HG03139 (cell line): Measurements from ENCODE around the gene EPHA4.
A peak's percentile ranks its signal among the peaks of the same experiment; 100 is the strongest.

Experiments used
- ATAC-seq: cut with Tn5 transposase; IDR thresholded peaks from one replicate; pipeline ENCODE4 v1.9.1; 2021; ENCODE audit not compliant: unreplicated experiment

EPHA4 gene

DNA sequence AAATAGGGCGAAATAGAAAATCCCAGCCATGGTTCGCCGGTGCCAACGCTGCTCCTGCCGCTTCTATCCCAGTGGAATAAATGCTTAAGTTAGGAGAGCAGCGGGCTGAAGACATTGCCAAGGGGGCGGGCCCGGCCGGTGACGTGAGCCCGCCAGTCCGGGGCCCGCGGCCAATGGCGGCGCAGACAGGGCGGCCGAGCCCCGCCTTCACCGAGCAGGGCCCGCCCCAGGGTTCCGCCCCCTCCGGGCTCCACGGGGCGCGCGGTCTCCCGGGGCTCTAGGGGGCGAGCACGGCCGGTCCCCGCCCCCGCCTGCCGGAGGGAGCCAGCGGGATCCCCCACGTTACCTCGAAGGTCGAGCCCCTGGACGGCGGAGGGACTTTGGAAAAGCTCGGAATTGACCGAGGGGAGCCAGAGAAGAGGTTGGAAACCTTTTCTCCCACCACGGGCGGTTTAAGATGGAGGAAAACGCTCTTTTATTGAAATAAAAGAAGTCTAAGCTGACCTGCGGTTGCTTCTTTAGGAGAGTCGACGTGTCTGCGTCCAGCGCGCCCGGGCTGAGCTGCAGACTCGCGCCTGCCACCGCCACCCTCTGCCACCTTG, at the start of gene EPHA4:
Gene EPHA4 (minus strand): TSS at position 86 of the 602 bp plus-strand sequence. CDS start 56 bp downstream, at position 30.
- peak; percentile 91 for ATAC-seq

DNA sequence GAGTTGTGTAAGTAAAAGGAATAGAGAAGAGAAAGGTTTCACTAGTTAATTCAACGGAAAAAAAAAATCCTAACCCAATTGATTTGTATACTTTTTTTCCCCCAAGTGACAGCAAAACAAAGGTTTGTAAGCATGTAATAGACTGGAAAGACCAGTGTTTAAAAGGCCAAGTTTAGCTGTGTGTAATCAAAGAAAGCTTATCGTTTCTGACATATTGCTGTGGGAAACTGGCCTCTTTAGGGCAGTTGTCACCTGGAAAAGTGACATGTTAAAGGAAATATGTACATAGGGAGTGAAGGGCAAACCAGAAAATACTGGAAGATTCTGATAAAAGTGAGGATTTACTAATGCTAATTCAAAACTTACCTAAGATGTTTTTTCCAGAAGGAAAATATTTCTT, 45.9 kb upstream of the EPHA4 start:
- ATAC-seq = no peak

- ATAC-seq = no peak
Measured at GRCh38 chr2:221616561-221616960, 44.5 kb upstream of the EPHA4 start.

GRCh38 chr2:221614274-221614673, 42.2 kb upstream of the EPHA4 start:
- no peak for ATAC-seq

DNA sequence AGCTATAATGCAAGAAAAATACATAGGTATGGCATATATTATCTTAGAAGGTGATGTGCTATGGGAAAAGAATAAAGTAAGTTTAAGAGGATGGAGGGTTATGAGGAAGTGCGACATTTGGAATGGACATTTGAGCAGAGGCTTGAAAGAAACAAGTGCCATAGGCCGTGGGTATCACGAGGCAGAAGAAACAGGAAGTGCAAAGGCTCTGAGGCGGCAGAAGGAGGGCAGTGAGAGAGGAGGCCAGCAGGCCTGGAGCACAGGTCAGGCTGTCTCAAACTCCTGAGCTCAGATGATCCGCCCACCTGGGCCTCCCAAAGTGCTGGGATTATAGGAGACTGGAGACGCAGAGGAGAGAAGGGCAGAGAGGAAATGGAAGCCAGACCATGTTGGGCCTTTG, 40.7 kb upstream of the EPHA4 start:
- ATAC-seq = no peak

DNA sequence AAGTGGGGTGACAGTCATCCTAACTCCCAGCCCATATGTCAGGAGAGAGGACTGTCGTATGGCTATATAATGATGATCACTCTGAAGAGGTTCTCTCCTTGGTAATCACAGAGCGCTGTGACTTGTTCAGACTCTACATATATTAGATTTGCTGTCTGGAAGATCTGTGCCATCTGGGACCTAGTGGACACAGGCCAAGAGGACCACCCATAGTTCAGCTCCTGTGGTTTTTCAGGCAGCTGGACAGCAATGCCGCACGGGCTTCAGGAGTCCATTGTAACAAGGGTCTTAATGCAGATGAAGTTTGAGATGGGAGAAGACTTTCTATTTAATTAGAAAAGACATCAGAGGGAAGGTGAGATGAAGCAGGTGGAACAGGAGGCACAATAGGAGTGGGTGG, 40.1 kb upstream of the EPHA4 start:
- ATAC-seq = no peak

- ATAC-seq = no peak
Measured at GRCh38 chr2:221610675-221611074, 38.6 kb upstream of the EPHA4 start.

- ATAC-seq = no peak
Measured at GRCh38 chr2:221610255-221610654, 38.2 kb upstream of the EPHA4 start.

DNA sequence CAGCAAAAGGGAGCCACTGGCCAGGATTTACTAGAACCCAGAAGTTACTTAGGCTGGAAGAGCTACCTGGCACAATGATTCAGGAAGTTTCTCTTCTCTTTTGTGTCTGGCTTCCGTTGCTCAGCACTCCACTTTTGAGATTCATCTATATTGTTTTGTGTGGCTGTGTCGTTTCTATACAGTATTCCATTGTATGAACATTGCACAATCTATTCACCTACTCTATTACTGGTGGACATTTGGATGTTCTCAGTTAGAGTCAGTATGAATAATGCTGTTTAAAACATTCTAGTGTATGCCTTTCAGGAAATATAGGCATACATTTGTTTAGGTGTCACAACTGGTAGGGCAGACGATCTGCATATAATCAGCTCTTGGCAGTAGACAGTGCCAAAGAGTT, 36.3 kb upstream of the EPHA4 start:
- ATAC-seq = no peak

DNA sequence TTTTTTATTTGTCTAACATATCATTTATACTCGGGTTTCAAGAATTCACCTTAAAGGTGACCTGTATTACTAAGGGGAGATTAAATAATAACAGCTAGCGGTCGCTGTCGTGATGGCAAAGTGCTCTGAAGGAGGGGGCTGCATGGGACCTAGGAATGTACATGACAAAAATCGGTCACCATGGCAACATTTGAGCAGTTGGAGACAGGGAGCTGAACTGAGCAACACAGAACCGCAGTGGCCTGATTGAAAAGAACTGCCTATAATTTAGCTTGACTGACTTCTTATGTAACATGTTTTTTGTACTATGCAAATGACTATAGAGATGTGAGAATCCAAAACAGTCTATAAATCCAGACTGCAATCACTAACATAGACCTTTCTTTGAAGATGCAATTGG, 34.3 kb upstream of the EPHA4 start:
- ATAC-seq = no peak

- no peak for ATAC-seq
Measured at GRCh38 chr2:221605751-221606240, 33.7 kb upstream of the EPHA4 start.

DNA sequence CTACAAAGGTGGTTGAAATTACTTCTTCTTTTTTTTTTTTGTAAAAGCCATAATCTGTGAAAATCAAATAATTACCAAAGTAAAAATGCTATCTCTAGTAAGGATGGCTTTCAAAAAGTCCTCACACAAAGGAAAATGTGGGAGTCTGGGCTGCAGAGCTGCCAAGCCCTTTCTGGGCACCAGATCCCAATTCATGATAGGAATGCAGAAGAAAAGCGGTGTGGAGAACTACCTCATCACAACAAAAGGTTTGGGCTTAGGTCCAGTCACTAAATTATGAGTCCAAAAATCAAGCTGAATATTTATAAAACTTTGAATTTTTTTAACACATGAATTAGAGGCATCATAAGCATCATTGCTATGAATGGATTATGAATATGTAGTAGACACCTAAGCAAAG, 30.8 kb upstream of the EPHA4 start:
- ATAC-seq = no peak

DNA sequence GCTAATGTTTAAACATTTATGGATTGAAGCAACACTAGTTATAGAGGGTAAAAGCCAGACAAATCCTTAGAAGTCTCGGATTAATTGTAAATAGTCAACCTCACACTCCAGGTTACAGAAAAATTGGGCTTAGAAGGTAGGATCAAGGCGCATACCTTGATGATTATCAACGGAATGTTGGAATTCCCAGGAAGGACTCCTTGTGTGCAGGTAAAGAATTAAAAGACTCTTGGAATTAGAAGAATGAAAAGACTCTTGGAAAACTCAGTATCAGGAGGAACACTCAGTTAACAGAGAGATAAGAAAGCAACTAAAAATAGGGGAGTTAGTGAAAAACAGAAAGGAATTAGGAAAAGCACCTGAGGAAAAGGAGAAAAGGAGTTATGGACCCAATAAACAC, 29.3 kb upstream of the EPHA4 start:
- ATAC-seq = no peak

- ATAC-seq = no peak
Measured at GRCh38 chr2:221600388-221600787, 28.3 kb upstream of the EPHA4 start.

- no peak for ATAC-seq
Measured at GRCh38 chr2:221596192-221596591, 24.1 kb upstream of the EPHA4 start.

DNA sequence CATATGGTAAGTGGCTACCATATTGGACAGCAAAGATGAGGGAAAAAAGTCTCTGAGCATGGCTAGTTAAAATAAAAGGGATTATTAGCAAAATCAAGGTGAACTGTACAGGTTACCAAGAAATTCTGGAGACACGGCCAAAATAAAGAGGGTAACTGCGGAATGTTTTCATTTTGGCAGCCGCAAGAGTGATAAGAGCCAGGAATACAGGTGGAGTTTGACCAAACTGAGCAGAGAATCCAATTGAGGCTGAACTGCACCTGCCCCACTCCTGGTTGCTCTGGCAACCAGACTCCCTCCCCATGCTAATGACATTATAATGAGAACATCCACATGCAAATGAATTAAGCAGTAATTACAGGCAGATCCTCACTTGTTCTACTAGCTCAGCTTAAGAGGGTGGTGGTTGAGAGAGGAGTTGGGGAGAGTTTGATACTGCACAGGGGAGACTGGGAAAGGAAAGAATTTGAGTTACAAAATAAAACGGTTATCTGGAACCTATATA, 18.8 kb upstream of the EPHA4 start:
- ATAC-seq = no peak

DNA sequence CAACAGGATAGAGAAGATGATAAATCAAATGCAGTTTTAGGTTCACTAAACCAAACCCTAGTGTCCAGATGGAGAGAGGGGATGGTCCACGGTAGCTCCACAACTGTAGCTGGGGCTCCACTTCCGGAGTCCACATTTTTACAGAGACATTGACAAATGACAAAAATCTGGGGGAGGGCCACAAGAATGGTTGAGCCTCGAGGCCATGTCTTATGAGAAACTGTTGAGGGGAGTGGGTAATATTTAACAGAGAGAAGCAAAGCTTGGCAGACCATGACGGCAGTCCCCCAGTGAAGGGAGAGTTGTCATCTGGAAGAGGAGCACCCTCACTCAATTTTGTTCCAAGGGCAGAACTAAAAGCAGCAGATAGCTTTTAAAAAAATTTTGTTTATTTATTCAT, 17.6 kb upstream of the EPHA4 start:
- no peak for ATAC-seq

DNA sequence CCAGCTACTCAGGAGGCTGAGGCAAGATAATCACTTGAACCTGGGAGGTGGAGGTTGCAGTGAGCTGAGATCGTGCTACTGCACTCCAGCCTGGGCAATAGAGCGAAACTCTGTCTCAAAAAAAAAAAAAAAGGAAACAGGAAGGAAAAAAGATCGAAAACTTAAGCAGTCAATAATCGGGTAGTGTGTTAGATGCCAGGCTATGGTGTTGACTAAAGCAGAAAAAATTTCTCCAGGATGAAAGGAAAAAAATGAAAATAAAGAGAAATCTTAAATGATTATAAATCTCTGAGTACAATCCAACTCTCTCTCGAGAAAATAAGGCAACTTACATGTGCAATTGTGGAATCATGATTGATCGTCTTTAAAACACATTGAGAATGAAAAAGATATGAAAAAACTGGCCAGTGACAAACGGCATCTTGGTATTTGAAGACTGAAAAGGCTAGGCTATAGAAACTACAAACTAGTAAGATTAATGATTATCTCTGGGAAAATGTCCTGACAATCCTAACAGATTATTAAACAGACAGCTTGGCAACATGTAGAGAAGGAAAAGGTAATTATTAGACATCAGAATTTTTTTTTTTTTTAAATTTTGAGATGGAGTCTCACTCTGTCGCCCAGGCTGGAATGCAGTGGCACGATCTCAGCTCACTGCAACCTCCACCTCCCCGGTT, 16.3 kb upstream of the EPHA4 start:
- no peak for ATAC-seq

DNA sequence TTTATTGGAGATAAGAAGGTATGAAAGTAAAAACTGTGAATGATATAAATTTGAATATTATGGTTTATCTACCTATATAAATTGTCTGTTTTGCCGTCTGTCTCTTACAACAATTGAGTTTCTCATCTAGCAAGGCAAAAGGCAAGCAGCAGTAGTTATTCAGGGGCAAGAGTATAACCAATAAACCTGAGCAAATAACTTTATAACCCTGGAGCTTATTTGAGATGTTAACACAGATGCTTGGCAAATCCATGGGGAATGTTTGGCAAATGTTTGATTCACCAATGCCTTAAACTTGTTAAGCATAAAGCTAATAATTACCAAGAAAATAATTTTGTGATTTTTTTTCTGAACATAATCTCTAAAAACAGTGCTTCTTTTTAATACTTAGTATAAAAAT, 9.9 kb upstream of the EPHA4 start:
- ATAC-seq = no peak

GRCh38 chr2:221574231-221574570, 2.1 kb upstream of the EPHA4 start:
- no peak for ATAC-seq

DNA sequence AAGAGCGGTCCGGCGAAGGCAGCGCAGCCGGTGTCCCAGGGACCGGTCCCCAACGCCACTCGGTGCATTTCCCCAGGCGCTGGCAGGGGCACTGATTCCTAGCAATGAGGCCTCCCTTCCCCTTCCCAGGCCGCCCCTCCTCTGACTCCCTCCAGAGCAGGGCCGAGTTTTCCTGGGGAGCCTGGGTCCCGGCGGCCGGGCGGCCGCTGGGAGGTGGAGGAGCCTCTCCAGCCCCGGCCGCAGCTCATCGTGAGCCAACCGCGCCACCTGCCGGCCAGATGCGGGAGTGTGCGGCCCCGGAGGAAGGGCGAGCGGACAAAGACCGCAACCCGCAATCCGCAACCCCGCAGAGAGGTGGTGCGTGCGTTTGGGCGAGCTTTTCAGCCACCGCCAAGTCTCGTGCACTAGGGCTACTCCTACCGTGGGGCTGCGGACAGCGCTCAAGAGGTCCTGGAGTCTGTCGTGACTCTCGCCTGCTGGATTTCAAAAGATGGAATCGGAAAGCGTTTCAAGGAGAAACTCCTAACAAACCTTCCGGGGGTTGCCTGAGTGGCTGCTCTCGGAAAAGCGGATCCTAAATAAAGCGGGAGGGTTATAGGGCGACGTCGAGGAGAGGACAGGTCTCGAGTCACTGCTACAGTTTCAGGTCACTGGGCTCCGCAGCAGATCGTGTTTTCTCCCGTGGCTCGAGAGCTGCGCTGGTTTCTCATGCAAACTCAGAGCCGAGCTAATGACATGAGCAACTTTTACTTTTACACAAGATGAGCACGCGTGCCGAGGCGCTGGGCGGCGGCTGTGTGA, 1.5 kb upstream of the EPHA4 start:
- ATAC-seq = peak; percentile 47
